H1 (cell line): ENCODE results near the gene ATP13A3. TPM values are rescaled to one million over a fixed set of nuclear protein-coding genes. Genes with fewer than 3 reads are reported as not detected.

Experiments
- ASH2L ChIP-seq: fragments of 200-600, 300-600 bp; sonication (generic); IDR thresholded peaks from one replicate; pipeline ENCODE4 v1.7.1; 2017; ENCODE audit warnings: low read length
- ATF3 ChIP-seq: IDR thresholded peaks from 2 replicates; pipeline ENCODE4 v1.6.1; 2011; ENCODE audit warnings: low read depth, mild to moderate bottlenecking, low read length; ENCODE audit not compliant: insufficient read depth
- EGR1 ChIP-seq: IDR thresholded peaks from 2 replicates; pipeline ENCODE4 v1.6.1; 2011; ENCODE audit warnings: low read depth, low read length, borderline replicate concordance
- KDM4A ChIP-seq: IDR thresholded peaks from one replicate; pipeline ENCODE4 v1.7.1; 2012; ENCODE audit warnings: low read depth, mild to moderate bottlenecking, moderate library complexity, low read length, inconsistent platforms; ENCODE audit not compliant: severe bottlenecking
- MAX ChIP-seq: IDR thresholded peaks from 2 replicates; pipeline ENCODE4 v1.6.1; 2012; ENCODE audit warnings: inconsistent platforms
- TEAD4 ChIP-seq: IDR thresholded peaks from 2 replicates; pipeline ENCODE4 v1.6.1; 2012; ENCODE audit warnings: low read depth, low read length, inconsistent platforms, mixed read lengths
- polyA plus RNA-seq, 7 experiments: library from polyadenylated mRNA; depleted of rRNA in 3 of 7; stranded (reverse) in 5 of 7; unstranded in 2 of 7; fragments of >200 nt in 5 of 7; fragments of 200-250 nt in 2 of 7; gene quantifications; 1 replicate in 5 of 7; 2 replicates in 1 of 7; 4 replicates in 1 of 7; pipeline versions ENCODE4 v1.2.1 to v1.2.3, GENCODE V29; 2011 to 2013; ENCODE audit warnings: missing spikeins in 2 of 7, mixed read lengths in 2 of 7
- total RNA-seq: library from RNA; stranded (reverse); fragmentation: NEBNext Ultra II Directional; extraction: Animal tissue kit (Norgen Biotek cat#: 25700); gene quantifications from 2 replicates; pipeline ENCODE4 v1.2.1, GENCODE V29; 2021

The ATP13A3 gene
- total and polyA plus RNA-seq, 2 of the 8 experiments (the other 6 are each of a cell fraction or from before 2014, with no cell fraction given), result 18.6 to 92.2 TPM

- TF ChIP-seq TEAD4, result no peak
- no peak for TF ChIP-seq ASH2L
- TF ChIP-seq EGR1, result no peak
- TF ChIP-seq MAX, result no peak
- TF ChIP-seq ATF3, result no peak
- no peak for TF ChIP-seq KDM4A
These were observed 91.6 kb downstream of the ATP13A3 start (continued) for GRCh38 chr3:194395212-194395611.
